ENCODE data around the gene VEZF1. TPM values are rescaled to one million over a fixed set of nuclear protein-coding genes. Genes with fewer than 3 reads are reported as not detected.

The VEZF1 gene
- total and polyA plus RNA-seq, 12 donors, result 17.5 to 81.2 (median 60.7) TPM

DNA sequence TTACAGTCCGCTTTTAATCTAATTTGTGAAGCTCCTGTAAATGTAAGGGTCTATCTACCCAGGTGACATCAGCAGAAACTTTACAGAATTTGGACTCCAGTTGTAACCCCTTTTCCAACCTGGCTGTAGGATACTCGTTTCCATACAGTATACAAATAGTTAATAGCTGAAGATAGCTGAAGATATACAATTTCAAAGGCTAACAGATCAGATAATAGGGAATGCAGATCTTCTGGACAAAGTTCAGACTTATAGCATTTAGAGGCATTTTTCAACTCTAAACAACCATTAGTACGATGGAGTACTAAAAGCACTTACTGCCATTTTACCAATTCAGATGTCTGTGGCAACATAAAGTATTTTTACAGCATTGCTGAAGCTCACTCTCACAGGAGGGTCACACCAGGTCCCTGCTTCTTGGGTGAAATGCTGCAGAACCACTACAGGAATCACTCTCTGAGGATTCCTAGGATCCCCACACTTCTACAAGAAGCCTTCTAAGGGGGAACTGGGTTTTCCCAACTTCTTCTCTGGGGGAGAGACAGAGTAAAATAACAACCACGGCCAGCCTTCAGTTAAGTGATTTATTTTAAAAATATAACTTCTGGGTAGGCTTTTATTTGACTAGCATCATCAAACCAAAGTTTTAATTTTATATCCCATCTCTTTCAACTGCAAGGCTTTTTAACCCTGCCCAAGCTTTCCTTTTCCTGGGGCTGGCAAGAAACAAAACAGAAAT is 2.9 kb downstream of the VEZF1 start:
- 44 to 45% methylated on average over 4 of the region's 4 CpGs for WGBS, 2 donors
- H3K9me3 ChIP-seq, result no peaks in the 10 kb centered on the region
- intact Hi-C loops (cut with DNase I), result loop anchor here in 6 of 10 donors (5.0 kb wide), 2 partner anchors 33 to 93 kb away; no protein-coding TSS in a partner anchor
- H3K36me3 ChIP-seq, result peaks cover 0 to 46% (median 15%) of the 10 kb centered on the region in 9 donors
- DNase-seq, result no peak
- peak overlapping the region in 5 of 10 donors; percentile 1 to 94 (median 71) for H3K4me3 ChIP-seq
- H3K27me3 ChIP-seq, result no peaks in the 10 kb centered on the region
- peak overlapping the region in 7 of 10 donors; percentile 5 to 99 (median 98) for H3K27ac ChIP-seq
- TF ChIP-seq, protein P1, sequence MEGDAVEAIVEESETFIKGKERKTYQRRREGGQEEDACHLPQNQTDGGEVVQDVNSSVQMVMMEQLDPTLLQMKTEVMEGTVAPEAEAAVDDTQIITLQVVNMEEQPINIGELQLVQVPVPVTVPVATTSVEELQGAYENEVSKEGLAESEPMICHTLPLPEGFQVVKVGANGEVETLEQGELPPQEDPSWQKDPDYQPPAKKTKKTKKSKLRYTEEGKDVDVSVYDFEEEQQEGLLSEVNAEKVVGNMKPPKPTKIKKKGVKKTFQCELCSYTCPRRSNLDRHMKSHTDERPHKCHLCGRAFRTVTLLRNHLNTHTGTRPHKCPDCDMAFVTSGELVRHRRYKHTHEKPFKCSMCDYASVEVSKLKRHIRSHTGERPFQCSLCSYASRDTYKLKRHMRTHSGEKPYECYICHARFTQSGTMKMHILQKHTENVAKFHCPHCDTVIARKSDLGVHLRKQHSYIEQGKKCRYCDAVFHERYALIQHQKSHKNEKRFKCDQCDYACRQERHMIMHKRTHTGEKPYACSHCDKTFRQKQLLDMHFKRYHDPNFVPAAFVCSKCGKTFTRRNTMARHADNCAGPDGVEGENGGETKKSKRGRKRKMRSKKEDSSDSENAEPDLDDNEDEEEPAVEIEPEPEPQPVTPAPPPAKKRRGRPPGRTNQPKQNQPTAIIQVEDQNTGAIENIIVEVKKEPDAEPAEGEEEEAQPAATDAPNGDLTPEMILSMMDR (IDR thresholded peaks at IDR 0.05), result no peak
- peaks cover 13 to 80% (median 77%) of the 10 kb centered on the region in 9 donors for H3K4me1 ChIP-seq
- no peak for ATAC-seq

DNA sequence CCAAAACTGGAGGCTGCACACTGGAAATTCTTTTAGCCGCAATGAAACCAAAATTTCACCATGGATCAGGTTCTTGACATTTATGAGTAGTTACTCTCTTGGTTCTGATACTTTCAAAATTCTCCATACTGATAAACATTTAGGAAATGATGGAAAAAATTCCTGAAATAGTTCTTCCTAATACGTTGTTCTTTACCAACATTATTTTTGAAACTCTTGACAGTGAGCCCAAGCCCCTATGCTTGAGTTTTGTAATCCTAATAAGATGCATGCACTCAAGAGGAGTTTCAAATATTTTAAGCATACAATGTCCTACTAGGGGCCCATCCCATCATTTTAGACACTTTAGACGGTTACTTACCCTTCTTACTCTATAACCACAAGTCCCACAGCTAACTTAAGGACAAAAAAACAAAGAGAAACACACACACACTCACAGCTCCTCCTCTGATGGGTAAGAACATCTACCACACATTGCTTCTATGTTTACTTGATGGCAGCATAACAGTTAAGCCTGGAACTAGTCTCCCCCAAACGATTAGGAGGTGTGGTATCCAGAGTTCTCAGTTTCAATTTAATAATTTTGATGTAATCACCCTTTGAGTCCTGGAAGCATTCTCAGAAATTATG is 3.7 kb downstream of the VEZF1 start:
- WGBS, 2 donors, result 30% methylated on average over 4 of the region's 4 CpGs
- ATAC-seq (no peak), DNase-seq (no peak)
- Histone ChIP-seq H3K36me3 (peaks cover 0 to 54% (median 21%) of the 10 kb centered on the region in 9 donors), H3K4me1 (peaks cover 11 to 74% (median 70%) of the 10 kb centered on the region in 9 donors), H3K4me3 (peak overlapping the region in 1 of 10 donors; percentile 94), H3K27me3 (no peaks in the 10 kb centered on the region), H3K27ac (peak overlapping the region in 6 of 10 donors; percentile 29 to 99 (median 98)), H3K9me3 (no peaks in the 10 kb centered on the region)
- intact Hi-C loops (cut with DNase I), result no loop called here
- TF ChIP-seq, protein P1 (IDR thresholded peaks at IDR 0.05), result no peak

DNA sequence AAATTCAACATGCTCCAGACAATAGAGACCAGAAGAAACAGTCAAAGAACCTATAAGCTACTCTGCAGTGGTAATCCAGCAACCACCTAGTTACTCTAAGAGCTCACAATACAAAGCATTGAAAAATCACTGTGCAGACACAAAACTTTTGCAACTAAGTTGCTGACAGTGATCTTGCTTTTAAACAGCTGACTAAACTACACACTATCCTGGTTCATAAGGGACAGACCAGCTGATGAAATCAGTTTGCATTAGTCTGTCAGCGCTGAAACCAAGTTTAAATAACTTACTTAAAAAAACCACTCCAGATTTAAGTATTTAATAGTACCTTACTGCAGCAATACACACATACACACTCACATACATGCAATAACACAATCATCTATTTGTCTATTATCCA is 4.6 kb downstream of the VEZF1 start:
- Histone ChIP-seq H3K27ac (peak overlapping the region in 1 of 10 donors; percentile 19), H3K4me3 (no peak overlapping the region)

More for the DNA sequence above, 4.6 kb downstream of the VEZF1 start:
- ATAC-seq (no peak), DNase-seq (no peak)
- TF ChIP-seq, protein P1 (IDR thresholded peaks at IDR 0.05), result no peak
- H3K27me3 ChIP-seq, result no peaks in the 10 kb centered on the region
- H3K36me3 ChIP-seq, result peaks cover 0 to 63% (median 29%) of the 10 kb centered on the region in 9 donors
- no peaks in the 10 kb centered on the region for H3K9me3 ChIP-seq
- intact Hi-C loops (cut with DNase I), result no loop called here
- peaks cover 6 to 71% (median 62%) of the 10 kb centered on the region in 9 donors for H3K4me1 ChIP-seq
- 74% methylated on average over 1 of the region's 1 CpG for WGBS, 2 donors
